ENCODE results near the gene RGL3. TPM values are rescaled to one million over a fixed set of nuclear protein-coding genes. Genes with fewer than 3 reads are reported as not detected.
"Not testable (repeated sequence)": the region's sequence is repeated elsewhere in the genome, so short reads cannot be mapped to it uniquely, and the experiment has no call there.

RGL3 gene
- total RNA-seq (2021), result 58.5 and 65.9 TPM in 2 replicates
- long read RNA-seq, transcript RGL3-201 (19 exons, 2,542 nt), result major isoform, 21 of 101 reads
- long read RNA-seq, partial matches to known transcripts, result 12 of 101 reads
- long read RNA-seq, other reads (novel, unspliced or antisense), result 64 of 101 reads

DNA sequence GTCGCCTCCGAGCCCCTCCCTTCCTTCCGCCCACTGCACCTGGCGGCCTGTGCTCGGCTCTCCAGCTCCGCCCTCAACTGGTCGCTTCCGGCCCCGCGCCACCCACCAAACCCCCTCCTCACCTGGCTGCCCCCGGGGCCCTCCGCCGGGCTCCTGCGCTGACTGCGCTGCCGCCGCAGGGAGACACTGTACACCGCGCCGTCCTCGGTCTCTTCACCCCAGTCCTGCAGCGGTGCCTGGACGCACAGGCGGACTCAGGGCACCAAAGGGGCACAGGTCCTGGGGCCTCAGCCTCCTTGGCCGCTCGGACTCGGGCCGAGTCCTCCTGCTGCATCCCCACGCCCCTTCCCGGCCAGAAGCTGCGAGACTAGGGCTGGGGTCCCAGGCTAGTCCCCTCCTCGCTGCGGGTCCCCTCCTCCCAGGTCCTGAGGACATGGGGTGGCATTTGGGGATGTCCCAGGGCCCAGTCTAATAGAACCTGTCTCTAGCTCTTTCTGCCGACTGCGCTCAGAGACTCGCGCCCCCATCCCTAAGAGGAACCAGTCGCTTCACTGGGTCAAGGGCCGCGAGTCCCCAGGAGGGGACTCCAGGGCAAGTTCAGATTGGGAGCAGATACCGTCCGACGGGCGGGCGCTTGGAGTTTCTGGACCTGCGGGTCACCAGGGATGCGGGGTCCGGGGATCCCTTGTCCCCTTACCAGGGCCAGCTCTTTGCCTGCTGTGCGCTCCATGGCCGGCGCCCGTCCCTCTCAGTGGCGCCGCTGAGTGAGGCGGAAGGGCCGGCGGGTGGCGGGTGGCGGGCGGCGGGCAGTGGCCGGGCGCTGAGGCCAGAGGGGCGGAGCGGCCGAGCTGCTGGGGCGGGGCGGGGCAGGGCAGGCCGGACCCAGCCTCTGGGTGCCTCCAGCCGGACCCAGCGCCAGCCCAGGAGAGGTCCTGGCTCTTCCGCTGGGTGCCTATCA, at the start of gene RGL3:
RGL3 (minus strand) TSS at position 766 of the 958 bp plus-strand sequence; CDS start at position 730, 36 bp downstream.
- peak within 1 kb of the TSS; percentile 90 to 93 for H3K4me3 Mint-ChIP-seq
- H3K27ac Mint-ChIP-seq, result peak within 1 kb of the TSS; percentile 94 to 98 (median 98); a peak in 5 of 7 replicates
- peak; percentile 96 for DNase-seq

DNA sequence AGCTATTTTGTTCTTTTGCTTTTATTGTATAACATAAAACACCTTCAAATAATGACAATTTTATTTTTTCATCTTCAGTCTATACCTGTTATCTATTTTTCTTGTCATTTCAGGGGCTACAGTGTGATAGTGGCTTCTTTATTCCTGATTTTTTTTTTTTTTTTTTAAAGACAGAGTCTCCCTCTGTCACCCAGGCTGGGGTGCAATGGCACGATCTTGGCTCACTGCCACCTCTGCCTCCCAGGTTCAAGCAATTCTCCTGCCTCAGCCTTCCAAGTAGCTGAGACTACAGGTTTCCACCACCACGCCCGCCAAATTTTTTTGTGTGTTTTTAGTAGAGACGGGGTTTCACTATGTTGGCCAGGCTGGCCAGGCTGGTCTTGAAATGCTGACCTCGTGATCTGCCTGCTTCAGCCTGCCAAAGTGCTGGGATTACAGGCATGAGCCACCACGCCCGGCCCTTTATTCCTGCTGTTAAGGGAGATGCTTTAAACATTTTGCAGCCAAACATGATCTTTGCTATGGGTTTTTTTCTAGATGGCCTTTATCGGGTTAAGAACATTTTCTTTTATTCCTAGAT, 49.2 kb upstream of the RGL3 start:
- H3T11ph ChIP-seq (ENCODE audit: low read length); H3K27ac ChIP-seq (ENCODE audit: insufficient read length, low read depth, low read length); H4K5ac ChIP-seq (ENCODE audit: insufficient read length, low read depth, low read length); H2BK120ac ChIP-seq (ENCODE audit: low read depth, low read length, poor library complexity, severe bottlenecking); H3K79me2 ChIP-seq (ENCODE audit: insufficient read depth, low read length); H3K4ac ChIP-seq (ENCODE audit: low read depth, low read length); H2BK12ac ChIP-seq (ENCODE audit: insufficient read length, low read depth, low read length); H3K9ac ChIP-seq (ENCODE audit: extremely low read depth, insufficient read length, low read length); DNase-seq; H3K27me3 ChIP-seq (ENCODE audit: insufficient read depth, low read length); H3K56ac ChIP-seq (ENCODE audit: insufficient read length, low read depth, low read length); H3K4me2 ChIP-seq (ENCODE audit: insufficient read depth, insufficient read length, low read length); H3K27ac Mint-ChIP-seq; H3K4me1 ChIP-seq (ENCODE audit: insufficient read depth, low read length); H4K20me1 ChIP-seq (ENCODE audit: control insufficient read depth, insufficient read depth, insufficient read length); H3K4me3 Mint-ChIP-seq; H2BK20ac ChIP-seq (ENCODE audit: low read depth, low read length, poor library complexity, severe bottlenecking); H2AK5ac ChIP-seq (ENCODE audit: insufficient read length, low read length); H3K9me3 ChIP-seq (ENCODE audit: control insufficient read depth, low read depth, low read length); H4K91ac ChIP-seq (ENCODE audit: insufficient read length, low read depth, low read length); H3K36me3 Mint-ChIP-seq (ENCODE audit: insufficient read depth in 1 of 3, low read depth in 3 of 3); H2AFZ ChIP-seq (ENCODE audit: low read length); H3K14ac ChIP-seq (ENCODE audit: insufficient read depth, low read length); H2BK15ac ChIP-seq (ENCODE audit: low read depth, low read length); H3K23ac ChIP-seq (ENCODE audit: insufficient read length, low read depth, low read length); H2BK5ac ChIP-seq (ENCODE audit: insufficient read length, low read length); H3K79me1 ChIP-seq (ENCODE audit: insufficient read depth, low read depth, low read length, poor library complexity, severe bottlenecking); H3K23me2 ChIP-seq (ENCODE audit: insufficient read length, low read depth, low read length, poor library complexity, severe bottlenecking); H3K9me3 Mint-ChIP-seq; H3K18ac ChIP-seq (ENCODE audit: insufficient read length, low read depth, low read length); H4K8ac ChIP-seq (replicated peaks; ENCODE audit: insufficient read length, low read depth, low read length): not testable (repeated sequence)
- no CpG with 5 or more reads among the region's 8 CpGs for WGBS (ENCODE audit: extremely low coverage, insufficient read length, low lambda C conversion rate)
- peaks cover 12% of the 10 kb centered on the region for H3K27me3 Mint-ChIP-seq (ENCODE audit: low read depth)
- peaks cover 7 to 11% of the 10 kb centered on the region in 2 experiments for H3K4me1 Mint-ChIP-seq

More for the DNA sequence above, at the start of gene RGL3:
- no peaks in the 10 kb centered on the region for H3K79me2 ChIP-seq (ENCODE audit: insufficient read depth, low read length)
- H3K79me1 ChIP-seq (ENCODE audit: insufficient read depth, low read depth, low read length, poor library complexity, severe bottlenecking), result no peaks in the 10 kb centered on the region
- H2AFZ ChIP-seq (ENCODE audit: low read length), result no peak within 1 kb of the TSS
- H4K8ac ChIP-seq (replicated peaks; ENCODE audit: insufficient read length, low read depth, low read length), result no peak within 1 kb of the TSS
- no peak within 1 kb of the TSS for H3K23ac ChIP-seq (ENCODE audit: insufficient read length, low read depth, low read length)
- Mint-ChIP-seq H3K9me3 (no peaks in the 10 kb centered on the region; a peak in 1 of 5 replicates), H3K36me3 (ENCODE audit: insufficient read depth in 1 of 3, low read depth in 3 of 3) (peaks cover 0 to 15% (median 5%) of the 10 kb centered on the region in 3 experiments; a peak in 4 of 7 replicates), H3K4me1 (peaks cover 23 to 32% of the 10 kb centered on the region in 2 experiments), H3K27me3 (ENCODE audit: low read depth) (peaks cover 22% of the 10 kb centered on the region)
- peak within 1 kb of the TSS; percentile 68 for H3K9ac ChIP-seq (ENCODE audit: extremely low read depth, insufficient read length, low read length)
- peak within 1 kb of the TSS; percentile 88 for H3K18ac ChIP-seq (ENCODE audit: insufficient read length, low read depth, low read length)
- no peak within 1 kb of the TSS for H2BK120ac ChIP-seq (ENCODE audit: low read depth, low read length, poor library complexity, severe bottlenecking)
- no peak within 1 kb of the TSS for H3T11ph ChIP-seq (ENCODE audit: low read length)
- no peak within 1 kb of the TSS for H3K56ac ChIP-seq (ENCODE audit: insufficient read length, low read depth, low read length)
- H3K4me2 ChIP-seq (ENCODE audit: insufficient read depth, insufficient read length, low read length), result peak within 1 kb of the TSS; percentile 83
- H4K91ac ChIP-seq (ENCODE audit: insufficient read length, low read depth, low read length), result no peak within 1 kb of the TSS
- no peak within 1 kb of the TSS for H3K27ac ChIP-seq (ENCODE audit: insufficient read length, low read depth, low read length)
- H4K5ac ChIP-seq (ENCODE audit: insufficient read length, low read depth, low read length), result no peak within 1 kb of the TSS
- H4K20me1 ChIP-seq (ENCODE audit: control insufficient read depth, insufficient read depth, insufficient read length), result no peaks in the 10 kb centered on the region
- H3K9me3 ChIP-seq (ENCODE audit: control insufficient read depth, low read depth, low read length), result no peaks in the 10 kb centered on the region
- 0 out of 2 replicates have a peak within 1 kb of the TSS, but pooled peaks have one; percentile 13 for H2BK15ac ChIP-seq (ENCODE audit: low read depth, low read length)
- TF ChIP-seq, protein P1, sequence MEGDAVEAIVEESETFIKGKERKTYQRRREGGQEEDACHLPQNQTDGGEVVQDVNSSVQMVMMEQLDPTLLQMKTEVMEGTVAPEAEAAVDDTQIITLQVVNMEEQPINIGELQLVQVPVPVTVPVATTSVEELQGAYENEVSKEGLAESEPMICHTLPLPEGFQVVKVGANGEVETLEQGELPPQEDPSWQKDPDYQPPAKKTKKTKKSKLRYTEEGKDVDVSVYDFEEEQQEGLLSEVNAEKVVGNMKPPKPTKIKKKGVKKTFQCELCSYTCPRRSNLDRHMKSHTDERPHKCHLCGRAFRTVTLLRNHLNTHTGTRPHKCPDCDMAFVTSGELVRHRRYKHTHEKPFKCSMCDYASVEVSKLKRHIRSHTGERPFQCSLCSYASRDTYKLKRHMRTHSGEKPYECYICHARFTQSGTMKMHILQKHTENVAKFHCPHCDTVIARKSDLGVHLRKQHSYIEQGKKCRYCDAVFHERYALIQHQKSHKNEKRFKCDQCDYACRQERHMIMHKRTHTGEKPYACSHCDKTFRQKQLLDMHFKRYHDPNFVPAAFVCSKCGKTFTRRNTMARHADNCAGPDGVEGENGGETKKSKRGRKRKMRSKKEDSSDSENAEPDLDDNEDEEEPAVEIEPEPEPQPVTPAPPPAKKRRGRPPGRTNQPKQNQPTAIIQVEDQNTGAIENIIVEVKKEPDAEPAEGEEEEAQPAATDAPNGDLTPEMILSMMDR (conservative IDR thresholded peaks at IDR 0.05), result 0 out of 3 replicates have a peak, but pooled peaks have one; percentile 8
- H3K23me2 ChIP-seq (ENCODE audit: insufficient read length, low read depth, low read length, poor library complexity, severe bottlenecking), result peaks cover 32% of the 10 kb centered on the region
- H2BK12ac ChIP-seq (ENCODE audit: insufficient read length, low read depth, low read length), result no peak within 1 kb of the TSS
- no peak within 1 kb of the TSS for H2AK5ac ChIP-seq (ENCODE audit: insufficient read length, low read length)
- WGBS (ENCODE audit: extremely low coverage, insufficient read length, low lambda C conversion rate), result no CpG with 5 or more reads among the region's 72 CpGs
- no peak within 1 kb of the TSS for H3K4ac ChIP-seq (ENCODE audit: low read depth, low read length)
- no peak within 1 kb of the TSS for H2BK20ac ChIP-seq (ENCODE audit: low read depth, low read length, poor library complexity, severe bottlenecking)
- no peaks in the 10 kb centered on the region for H3K4me1 ChIP-seq (ENCODE audit: insufficient read depth, low read length)
- H3K14ac ChIP-seq (ENCODE audit: insufficient read depth, low read length), result peak within 1 kb of the TSS; percentile 90
- H2BK5ac ChIP-seq (ENCODE audit: insufficient read length, low read length), result no peak within 1 kb of the TSS
- H3K27me3 ChIP-seq (ENCODE audit: insufficient read depth, low read length), result no peaks in the 10 kb centered on the region; the same call in 1 of the 2 replicates

Data from H9 (cell line).